Natural killer cell treated with Interleukin-12 subunit alpha and Interleukin-12 subunit beta and Interleukin-15 and Interleukin-18, amount 100 ng/mL, for 72 hours (primary cell): Measurements from ENCODE around the gene PCP4L1. TPM values are rescaled to one million over a fixed set of nuclear protein-coding genes. Genes with fewer than 3 reads are reported as not detected.
"Not testable (repeated sequence)": the region's sequence is repeated elsewhere in the genome, so short reads cannot be mapped to it uniquely, and the experiment has no call there.

Source experiments
- ATAC-seq, 2 donors: fragments of 150-1000 bp; cut with Tn5 transposase in 1 of 2; sonication (Bioruptor Pico), chemical (Tn5 transposase) in 1 of 2; 2 replicates each; pipeline ENCODE4 v1.10.0; 2021
- DNase-seq: peaks from one replicate; pipeline ENCODE4 v3.0.0; 2022; ENCODE audit warnings: low spot score
- H3K27ac Mint-ChIP-seq, 2 donors: 1 replicate in 1 of 2; 2 replicates in 1 of 2; pipeline ENCODE4 v1.8.0; 2022; ENCODE audit warnings: mixed read lengths in 2 of 2, mild to moderate bottlenecking in 1 of 2, moderate library complexity in 1 of 2
- H3K27me3 Mint-ChIP-seq, 2 donors: 1 replicate in 1 of 2; 2 replicates in 1 of 2; pipeline ENCODE4 v1.8.0; 2022; ENCODE audit warnings: mixed read lengths in 2 of 2
- H3K36me3 Mint-ChIP-seq: one replicate; pipeline ENCODE4 v1.8.0; 2022; ENCODE audit warnings: mixed read lengths
- H3K4me1 Mint-ChIP-seq, 2 donors: 1 replicate in 1 of 2; 2 replicates in 1 of 2; pipeline ENCODE4 v1.8.0; 2022; ENCODE audit warnings: low read depth in 2 of 2, mixed read lengths in 2 of 2, mild to moderate bottlenecking in 1 of 2
- H3K4me3 Mint-ChIP-seq: one replicate; pipeline ENCODE4 v1.8.0; 2022; ENCODE audit warnings: mixed read lengths
- H3K9me3 Mint-ChIP-seq: 2 replicates; pipeline ENCODE4 v1.8.0; 2022; ENCODE audit warnings: mixed read lengths
- total RNA-seq, 2 donors: library from RNA; stranded (reverse); gene quantifications; one replicate each; pipeline ENCODE4 v1.2.3, GENCODE V29; 2022

Gene PCP4L1
- total RNA-seq, 2 donors from 2014 or later, result 0.31 TPM; not detected in 1

DNA sequence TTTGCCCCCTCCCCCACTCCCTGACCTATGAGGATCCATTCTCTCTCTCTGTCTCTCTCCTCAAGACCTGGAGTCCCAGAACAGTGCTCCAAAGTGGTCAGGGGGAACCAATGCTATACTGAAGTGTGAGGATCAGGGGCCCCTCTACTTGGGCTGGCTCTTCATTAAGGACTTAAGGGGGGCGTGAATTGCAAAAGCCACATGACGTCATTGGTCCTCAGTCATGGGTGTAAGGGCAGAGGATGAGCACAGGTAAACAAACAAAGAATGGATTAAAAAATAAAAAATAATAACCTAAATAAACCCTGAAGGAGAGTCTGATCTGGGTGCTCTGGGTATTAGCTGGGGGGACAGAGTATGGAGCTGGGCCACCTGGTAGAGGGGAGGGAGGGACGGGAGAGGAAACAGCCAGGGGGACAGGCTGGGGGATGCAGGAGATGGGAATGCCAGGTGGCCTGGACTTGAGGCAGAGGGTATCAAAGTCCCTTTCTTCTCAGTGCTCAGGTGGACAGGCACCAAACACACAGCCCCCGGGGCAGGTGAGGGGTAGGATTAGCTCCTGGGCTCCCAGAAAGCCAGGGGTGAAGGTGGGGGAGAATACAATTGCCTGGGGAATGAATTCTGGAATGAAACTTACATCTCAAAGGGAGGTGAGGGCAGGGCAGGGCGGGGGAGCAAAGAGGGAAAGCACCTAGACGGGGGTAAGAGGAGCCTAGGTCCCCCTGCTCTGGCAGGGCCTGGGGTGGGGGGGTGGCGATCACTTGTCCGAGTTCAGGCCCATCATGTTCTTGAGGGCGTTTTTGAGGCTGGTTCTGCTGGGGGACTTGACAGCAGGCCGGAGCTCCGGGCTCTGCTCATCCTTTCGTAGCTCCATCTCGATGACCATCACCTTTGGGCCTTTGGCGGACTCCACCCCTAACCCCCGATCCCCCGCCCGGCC, 46.7 kb downstream of the PCP4L1 start:
- ATAC-seq, result no peak
- no peak for DNase-seq
- Mint-ChIP-seq H3K27ac (peak overlapping the region; percentile 96 to 100), H3K27me3 (no peaks in the 10 kb centered on the region), H3K4me1 (peaks cover 27 to 34% of the 10 kb centered on the region in 2 donors), H3K4me3 (peak overlapping the region; percentile 99), H3K9me3 (no peaks in the 10 kb centered on the region), H3K36me3 (no peaks in the 10 kb centered on the region)

- peak; percentile 96 to 97 for ATAC-seq
- Mint-ChIP-seq H3K9me3 (no peaks in the 10 kb centered on the region), H3K4me3 (peak overlapping the region; percentile 99), H3K27me3 (no peaks in the 10 kb centered on the region), H3K27ac (peak overlapping the region; percentile 96 to 100), H3K36me3 (no peaks in the 10 kb centered on the region), H3K4me1 (peaks cover 27 to 34% of the 10 kb centered on the region in 2 donors)
- DNase-seq, result peak; percentile 89
These were observed 47.4 kb downstream of the PCP4L1 start for GRCh38 chr1:161305867-161306519.

- Mint-ChIP-seq H3K27ac (peak overlapping the region; percentile 17 to 96), H3K27me3 (no peaks in the 10 kb centered on the region), H3K4me3 (peak overlapping the region; percentile 99), H3K36me3 (no peaks in the 10 kb centered on the region), H3K4me1 (peaks cover 29 to 34% of the 10 kb centered on the region in 2 donors), H3K9me3 (no peaks in the 10 kb centered on the region)
- DNase-seq (no peak), ATAC-seq (no peak)
These were observed 48.8 kb downstream of the PCP4L1 start for GRCh38 chr1:161307230-161307768.

- peaks cover 31 to 34% of the 10 kb centered on the region in 2 donors for H3K4me1 Mint-ChIP-seq
- H3K27me3 Mint-ChIP-seq, result no peaks in the 10 kb centered on the region
- peak overlapping the region in 1 of 2 donors; percentile 17 for H3K27ac Mint-ChIP-seq
- H3K4me3 Mint-ChIP-seq, result no peak overlapping the region
- H3K9me3 Mint-ChIP-seq, result no peaks in the 10 kb centered on the region
- no peak for ATAC-seq
- no peak for DNase-seq
- H3K36me3 Mint-ChIP-seq, result no peaks in the 10 kb centered on the region
These were observed 49.5 kb downstream of the PCP4L1 start for GRCh38 chr1:161307892-161308638.

GRCh38 chr1:161309868-161310267, 51.3 kb downstream of the PCP4L1 start, which contains the start of gene MPZ:
Gene MPZ, minus strand, starts transcription at chr1:161309968. Its CDS starts 63 bp downstream, at chr1:161309905.
- no peaks in the 10 kb centered on the region for H3K36me3 Mint-ChIP-seq
- no peaks in the 10 kb centered on the region for H3K27me3 Mint-ChIP-seq
- ATAC-seq, result no peak
- H3K27ac Mint-ChIP-seq, result no peak within 1 kb of the TSS
- no peak for DNase-seq
- no peak within 1 kb of the TSS for H3K4me3 Mint-ChIP-seq
- peaks cover 30 to 33% of the 10 kb centered on the region in 2 donors for H3K4me1 Mint-ChIP-seq
- H3K9me3 Mint-ChIP-seq, result no peaks in the 10 kb centered on the region

DNA sequence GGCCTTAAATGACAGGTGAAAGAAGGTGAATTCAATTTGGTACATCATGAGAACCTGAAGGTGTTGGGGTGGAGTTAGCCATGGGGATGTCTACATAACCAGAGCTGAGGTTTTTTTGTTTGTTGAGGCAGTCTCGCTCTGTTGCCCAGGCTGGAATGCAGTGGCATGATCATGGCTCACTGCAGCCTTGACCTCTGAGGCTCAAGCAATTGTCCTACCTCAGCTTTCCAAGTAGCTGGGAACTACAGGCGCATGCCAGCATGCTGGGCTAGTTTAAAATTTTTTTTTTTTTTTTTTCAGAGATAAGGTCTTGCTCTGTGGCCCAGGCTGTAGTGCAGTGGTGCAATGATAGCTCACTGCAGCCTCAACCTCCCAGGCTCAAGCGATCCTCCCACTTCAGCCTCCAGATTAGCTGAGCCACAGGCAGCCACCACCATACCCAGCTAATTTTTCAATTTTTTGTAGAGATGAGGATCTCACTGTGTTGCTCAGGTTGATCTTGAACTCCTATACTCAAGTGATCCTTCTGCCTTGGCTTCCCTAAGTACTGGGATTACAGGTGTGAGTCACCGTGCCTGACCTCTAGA, 53.1 kb downstream of the PCP4L1 start:
- no peaks in the 10 kb centered on the region for H3K27me3 Mint-ChIP-seq
- no peak overlapping the region for H3K27ac Mint-ChIP-seq
- H3K9me3 Mint-ChIP-seq, result no peaks in the 10 kb centered on the region
- H3K4me1 Mint-ChIP-seq, result peaks cover 21 to 33% of the 10 kb centered on the region in 2 donors
- no peak for ATAC-seq
- no peak overlapping the region for H3K4me3 Mint-ChIP-seq
- H3K36me3 Mint-ChIP-seq, result no peaks in the 10 kb centered on the region
- no peak for DNase-seq

DNA sequence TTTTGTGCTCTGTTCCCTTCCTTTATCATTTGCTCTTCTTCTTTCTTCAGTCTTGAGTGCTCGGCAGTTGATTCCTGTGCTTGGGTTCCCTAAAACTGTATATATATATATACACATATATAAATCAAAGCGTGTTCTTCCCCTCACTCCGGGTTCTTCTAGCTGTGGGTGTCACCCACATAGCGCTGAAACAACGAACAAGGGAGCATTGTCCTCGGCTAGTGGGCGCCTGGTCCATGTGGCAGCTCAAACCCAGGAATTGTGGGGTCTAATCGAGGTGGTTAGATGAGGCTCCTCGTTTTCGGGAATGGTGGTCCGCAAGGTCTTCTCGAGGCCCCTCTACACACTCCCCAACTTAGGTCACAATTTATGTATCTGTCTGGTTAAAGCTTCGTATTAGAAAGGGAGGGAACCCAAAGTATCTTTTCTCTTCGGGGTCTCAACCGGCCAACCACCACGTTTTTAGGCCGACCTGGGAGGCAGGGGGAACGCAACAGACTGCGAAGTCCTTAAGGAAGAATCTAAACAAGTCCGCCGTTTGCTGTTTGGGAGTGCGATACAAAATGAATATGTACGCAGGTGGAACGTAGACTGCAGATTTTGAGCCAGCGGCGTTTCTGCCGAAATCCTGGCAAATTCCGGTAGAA, 55.1 kb downstream of the PCP4L1 start:
- H3K27ac Mint-ChIP-seq, result peak overlapping the region; percentile 96 to 98
- peak overlapping the region; percentile 96 for H3K4me3 Mint-ChIP-seq
- H3K36me3 Mint-ChIP-seq, result no peaks in the 10 kb centered on the region
- no peaks in the 10 kb centered on the region for H3K9me3 Mint-ChIP-seq
- DNase-seq, result no peak
- no peaks in the 10 kb centered on the region for H3K27me3 Mint-ChIP-seq
- ATAC-seq, result no peak
- peaks cover 15 to 24% of the 10 kb centered on the region in 2 donors for H3K4me1 Mint-ChIP-seq

- Mint-ChIP-seq H3K4me3 (peak within 1 kb of the TSS; percentile 96), H3K9me3 (no peaks in the 10 kb centered on the region), H3K27ac (peak within 1 kb of the TSS; percentile 96 to 98), H3K36me3 (no peaks in the 10 kb centered on the region), H3K27me3 (no peaks in the 10 kb centered on the region), H3K4me1 (peaks cover 15 to 23% of the 10 kb centered on the region in 2 donors)
- DNase-seq (peak; percentile 93), ATAC-seq (peak; percentile 98 to 100)
These were observed 55.8 kb downstream of the PCP4L1 start, which contains the start of gene SDHC for GRCh38 chr1:161314201-161314981. Gene SDHC, plus strand, starts transcription at chr1:161314381. Its CDS starts 25 bp downstream, at chr1:161314406.

- ATAC-seq, H3K36me3 Mint-ChIP-seq, H3K27me3 Mint-ChIP-seq, DNase-seq, H3K9me3 Mint-ChIP-seq: not testable (repeated sequence)
- Mint-ChIP-seq H3K27ac (peak overlapping the region in 1 of 2 donors; percentile 98), H3K4me1 (peaks cover 16 to 23% of the 10 kb centered on the region in 2 donors), H3K4me3 (peak overlapping the region; percentile 96)
These were observed 57.5 kb downstream of the PCP4L1 start for GRCh38 chr1:161315841-161316674.

DNA sequence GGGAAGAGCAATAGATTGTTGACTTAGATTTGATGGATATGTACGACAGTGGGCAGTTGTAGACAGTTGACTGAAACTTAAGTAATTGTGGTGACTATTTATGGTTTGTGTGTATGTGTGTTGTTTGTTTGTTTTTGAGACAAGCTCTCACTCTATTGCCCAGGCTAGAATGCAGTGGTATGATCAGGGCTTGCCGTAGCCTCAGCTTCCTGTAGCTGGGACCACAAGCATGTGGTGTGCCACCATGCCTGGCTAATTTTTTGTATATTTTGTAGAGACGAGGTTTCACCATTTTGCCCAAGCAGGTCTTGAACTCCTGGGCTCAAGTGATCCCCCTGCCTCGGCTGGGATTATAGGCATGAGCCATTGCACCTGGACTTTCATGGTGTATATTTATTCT, 65.5 kb downstream of the PCP4L1 start:
- peak in 1 of 2 donors; percentile 78 for ATAC-seq
- DNase-seq, result no peak
- Mint-ChIP-seq H3K27ac (no peak overlapping the region), H3K4me3 (peak overlapping the region; percentile 14), H3K9me3 (no peaks in the 10 kb centered on the region), H3K36me3 (peaks cover 5% of the 10 kb centered on the region), H3K27me3 (no peaks in the 10 kb centered on the region), H3K4me1 (peaks cover 4 to 11% of the 10 kb centered on the region in 2 donors)

GRCh38 chr1:161330346-161330745, 71.8 kb downstream of the PCP4L1 start:
- Mint-ChIP-seq H3K4me3 (no peak overlapping the region), H3K4me1 (no peaks in the 10 kb centered on the region), H3K36me3 (peaks cover 33% of the 10 kb centered on the region), H3K27me3 (no peaks in the 10 kb centered on the region), H3K9me3 (no peaks in the 10 kb centered on the region), H3K27ac (no peak overlapping the region)
- no peak for ATAC-seq
- no peak for DNase-seq
